Cardiac muscle cell (in vitro differentiated cells and primary cell): Measurements from ENCODE around the gene RB1. TPM values are rescaled to one million over a fixed set of nuclear protein-coding genes. Genes with fewer than 3 reads are reported as not detected.

Source experiments
- DNase-seq, 2 donors: peaks; one replicate each; pipeline versions ENCODE4 v3.0.0 to v3.0.0-alpha.2; 2010 to 2017; ENCODE audit warnings: low read depth in 1 of 2, low spot score in 1 of 2
- H3K27ac ChIP-seq: fragments of 200-600 bp; sonication (generic); 2 replicates; pipeline ENCODE4 v1.5.1; 2016
- H3K27me3 ChIP-seq: fragments of 200-600 bp; sonication (generic); 2 replicates; pipeline ENCODE4 v1.6.0; 2016; ENCODE audit warnings: control low read depth
- H3K36me3 ChIP-seq: fragments of 200-600 bp; sonication (generic); 2 replicates; pipeline ENCODE4 v1.5.1; 2016; ENCODE audit warnings: control low read depth
- H3K4me1 ChIP-seq: fragments of 200-600 bp; sonication (generic); 2 replicates; pipeline ENCODE4 v1.8.1; 2017; ENCODE audit warnings: low read depth, mild to moderate bottlenecking, mixed run types
- H3K4me3 ChIP-seq: fragments of 200-600 bp; sonication (generic); 2 replicates; pipeline ENCODE4 v1.5.1; 2016; ENCODE audit warnings: mild to moderate bottlenecking
- H3K9me3 ChIP-seq: fragments of 200-600 bp; sonication (generic); 2 replicates; pipeline ENCODE4 v1.5.1; 2017; ENCODE audit warnings: low read depth, mild to moderate bottlenecking, control low read depth
- polyA plus RNA-seq: library from polyadenylated mRNA; unstranded; fragments of >200 nt; fragmentation: Nextera tagmentation; extraction: Ambion mirVana; gene quantifications from 2 replicates; pipeline ENCODE4 v1.2.1, GENCODE V29; 2016
- total RNA-seq: library from RNA; depleted of rRNA; stranded (reverse); fragments of >200 nt; gene quantifications from 2 replicates; pipeline ENCODE4 v1.2.3, GENCODE V29; 2016
- TF ChIP-seq, protein P1 (sequence below): IDR thresholded peaks from 2 replicates; pipeline ENCODE4 v1.5.1; 2012; ENCODE audit warnings: low read depth, mild to moderate bottlenecking, low read length

RB1 gene
- total and polyA plus RNA-seq, 2 experiments from 2014 or later = 23.0 to 23.6 TPM

DNA sequence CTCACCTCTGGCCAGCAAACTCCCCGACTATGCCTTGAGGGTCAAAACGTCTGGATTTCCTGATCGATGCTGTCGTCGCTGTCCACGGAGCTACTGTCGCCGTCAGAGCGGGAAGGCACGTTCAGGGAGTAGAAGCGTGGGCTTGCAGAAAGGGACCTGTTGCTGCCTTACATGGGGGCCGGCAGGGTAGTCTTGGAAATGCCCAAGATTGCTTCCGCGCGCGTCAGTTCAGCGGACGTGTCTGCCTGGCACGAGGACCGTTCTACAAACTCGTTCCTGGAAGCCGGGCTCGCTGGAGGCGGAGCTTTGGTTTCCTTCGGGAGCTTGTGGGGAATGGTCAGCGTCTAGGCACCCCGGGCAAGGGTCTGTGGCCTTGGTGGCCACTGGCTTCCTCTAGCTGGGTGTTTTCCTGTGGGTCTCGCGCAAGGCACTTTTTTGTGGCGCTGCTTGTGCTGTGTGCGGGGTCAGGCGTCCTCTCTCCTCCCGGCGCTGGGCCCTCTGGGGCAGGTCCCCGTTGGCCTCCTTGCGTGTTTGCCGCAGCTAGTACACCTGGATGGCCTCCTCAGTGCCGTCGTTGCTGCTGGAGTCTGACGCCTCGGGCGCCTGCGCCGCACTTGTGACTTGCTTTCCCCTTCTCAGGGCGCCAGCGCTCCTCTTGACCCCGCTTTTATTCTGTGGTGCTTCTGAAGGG lies 15.4 kb downstream of the RB1 start:
- no peaks in the 10 kb centered on the region for H3K27me3 ChIP-seq
- no peaks in the 10 kb centered on the region for H3K4me1 ChIP-seq
- H3K36me3 ChIP-seq = no peaks in the 10 kb centered on the region
- TF ChIP-seq, protein P1, sequence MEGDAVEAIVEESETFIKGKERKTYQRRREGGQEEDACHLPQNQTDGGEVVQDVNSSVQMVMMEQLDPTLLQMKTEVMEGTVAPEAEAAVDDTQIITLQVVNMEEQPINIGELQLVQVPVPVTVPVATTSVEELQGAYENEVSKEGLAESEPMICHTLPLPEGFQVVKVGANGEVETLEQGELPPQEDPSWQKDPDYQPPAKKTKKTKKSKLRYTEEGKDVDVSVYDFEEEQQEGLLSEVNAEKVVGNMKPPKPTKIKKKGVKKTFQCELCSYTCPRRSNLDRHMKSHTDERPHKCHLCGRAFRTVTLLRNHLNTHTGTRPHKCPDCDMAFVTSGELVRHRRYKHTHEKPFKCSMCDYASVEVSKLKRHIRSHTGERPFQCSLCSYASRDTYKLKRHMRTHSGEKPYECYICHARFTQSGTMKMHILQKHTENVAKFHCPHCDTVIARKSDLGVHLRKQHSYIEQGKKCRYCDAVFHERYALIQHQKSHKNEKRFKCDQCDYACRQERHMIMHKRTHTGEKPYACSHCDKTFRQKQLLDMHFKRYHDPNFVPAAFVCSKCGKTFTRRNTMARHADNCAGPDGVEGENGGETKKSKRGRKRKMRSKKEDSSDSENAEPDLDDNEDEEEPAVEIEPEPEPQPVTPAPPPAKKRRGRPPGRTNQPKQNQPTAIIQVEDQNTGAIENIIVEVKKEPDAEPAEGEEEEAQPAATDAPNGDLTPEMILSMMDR = no peak
- H3K27ac ChIP-seq = no peak overlapping the region
- no peak overlapping the region for H3K4me3 ChIP-seq
- no peaks in the 10 kb centered on the region for H3K9me3 ChIP-seq
- DNase-seq = peak in 1 of 2 donors; percentile 20

DNA sequence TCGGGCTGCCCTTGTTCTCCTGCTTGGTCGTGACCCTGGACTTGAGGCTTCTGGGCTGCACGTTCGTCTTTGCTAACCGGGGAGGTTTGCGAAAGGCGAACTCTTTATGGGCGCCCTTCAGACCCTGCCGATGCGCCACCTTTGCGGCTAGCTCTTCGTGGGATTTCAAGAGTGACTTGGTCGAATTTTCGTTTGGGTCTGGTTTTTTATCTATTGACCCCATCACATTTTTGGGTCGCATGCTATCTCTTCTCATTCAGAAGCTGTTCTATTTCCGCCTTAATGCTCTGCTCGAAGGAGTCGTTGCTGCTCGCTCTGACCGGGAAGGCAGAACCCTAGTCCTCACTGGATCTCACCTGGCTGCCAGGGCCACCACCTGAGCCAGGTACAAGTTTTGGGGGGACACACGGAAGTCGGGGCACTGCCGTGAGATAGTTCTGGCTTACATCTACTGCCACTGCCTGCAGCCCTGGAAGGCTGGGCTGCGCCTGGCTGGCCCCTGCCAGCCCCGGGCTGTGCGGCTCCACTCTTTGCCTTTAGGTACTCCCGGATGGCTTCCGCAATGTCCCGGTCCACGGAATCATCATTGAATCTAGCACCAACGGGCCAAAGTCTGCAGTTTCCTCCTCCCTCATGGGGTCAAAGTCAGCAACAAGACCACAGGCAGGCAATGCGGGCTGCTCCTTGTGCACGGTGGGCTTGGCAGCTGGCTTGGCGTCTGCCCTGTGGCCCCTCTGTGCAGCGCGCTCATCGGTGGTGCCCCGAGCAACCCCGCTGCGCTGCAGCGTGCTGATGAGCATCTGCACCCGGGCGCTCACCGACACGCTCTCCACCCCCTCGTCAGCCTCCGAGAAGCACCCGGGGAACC lies 16.2 kb downstream of the RB1 start:
- TF ChIP-seq, protein P1 = no peak
- H3K4me3 ChIP-seq = no peak overlapping the region
- no peaks in the 10 kb centered on the region for H3K36me3 ChIP-seq
- H3K27ac ChIP-seq = no peak overlapping the region
- no peaks in the 10 kb centered on the region for H3K9me3 ChIP-seq
- DNase-seq = no peak
- H3K4me1 ChIP-seq = no peaks in the 10 kb centered on the region
- H3K27me3 ChIP-seq = no peaks in the 10 kb centered on the region

DNA sequence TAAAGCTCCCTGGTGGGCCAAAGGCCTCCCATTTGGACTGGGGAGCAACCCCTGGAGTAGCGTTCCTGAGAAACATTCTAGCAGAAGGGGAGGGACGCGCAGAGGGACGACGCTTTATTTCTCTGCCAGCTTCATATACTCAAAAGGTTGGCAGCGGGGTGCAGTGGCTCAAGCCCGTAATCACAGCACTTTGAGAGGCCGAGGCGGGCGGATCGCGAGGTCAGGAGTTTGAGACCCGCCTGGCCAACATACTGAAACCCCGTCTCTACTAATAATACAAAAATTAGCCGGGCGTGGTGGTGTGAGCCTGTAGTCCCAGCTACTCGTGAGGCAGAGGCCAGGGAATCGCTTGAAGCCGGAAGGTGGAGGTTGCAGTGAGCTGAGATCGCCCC lies 16.8 kb downstream of the RB1 start:
- no peaks in the 10 kb centered on the region for H3K27me3 ChIP-seq
- H3K9me3 ChIP-seq = no peaks in the 10 kb centered on the region
- TF ChIP-seq, protein P1 = no peak
- H3K27ac ChIP-seq = no peak overlapping the region
- H3K36me3 ChIP-seq = no peaks in the 10 kb centered on the region
- DNase-seq = no peak
- no peak overlapping the region for H3K4me3 ChIP-seq
- H3K4me1 ChIP-seq = no peaks in the 10 kb centered on the region

DNA sequence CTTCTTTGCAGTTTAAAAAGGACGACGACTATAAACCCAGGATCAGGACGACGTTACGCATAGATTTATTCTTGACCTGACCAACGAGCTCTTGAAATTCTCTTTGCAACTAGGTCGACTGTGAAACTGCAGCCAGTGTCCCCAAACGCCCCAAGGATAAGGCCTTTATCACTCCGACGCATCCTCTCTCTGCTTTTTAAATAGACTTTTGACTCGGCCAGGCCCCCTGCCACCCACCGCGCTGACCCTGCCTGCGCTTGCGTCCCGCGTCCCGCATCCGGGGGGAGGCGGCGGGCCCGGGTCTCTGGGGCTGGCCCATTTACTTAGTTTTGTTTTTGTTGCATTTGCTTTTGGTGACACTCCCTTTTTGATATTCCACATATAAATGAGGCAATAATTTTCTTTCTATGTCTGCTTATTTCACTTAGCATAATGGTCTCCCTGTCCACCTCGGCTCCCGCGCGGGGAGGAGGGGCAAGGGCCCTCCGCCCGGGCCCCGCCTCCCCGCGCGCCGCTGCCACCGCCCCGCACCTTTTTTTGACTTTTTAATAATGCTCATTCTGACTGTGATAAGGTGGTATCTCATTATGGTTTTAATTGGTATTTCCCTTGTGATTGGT lies 17.4 kb downstream of the RB1 start:
- no peak for DNase-seq
- TF ChIP-seq, protein P1 = no peak

DNA sequence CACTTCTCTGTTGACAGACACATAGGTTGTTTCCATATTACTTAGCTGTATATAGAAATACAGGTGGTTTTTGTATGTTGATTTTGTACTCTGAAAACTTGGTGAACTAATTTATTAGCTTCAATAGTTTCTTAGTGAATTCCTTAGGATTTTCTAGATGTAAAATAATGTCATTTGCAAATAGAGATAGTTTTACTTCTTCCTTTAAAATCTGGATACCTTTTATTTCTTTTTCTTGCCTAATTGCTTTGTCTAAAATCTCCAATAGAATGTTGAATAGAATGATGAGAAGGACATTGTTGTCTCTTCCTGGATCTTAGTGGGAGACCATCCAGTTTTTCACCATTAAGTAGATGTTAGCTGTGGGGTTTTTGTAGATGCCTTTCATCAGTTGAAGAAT lies 18.7 kb downstream of the RB1 start:
- DNase-seq = no peak
- H3K4me3 ChIP-seq = no peak overlapping the region
- H3K4me1 ChIP-seq = no peaks in the 10 kb centered on the region
- H3K36me3 ChIP-seq = no peaks in the 10 kb centered on the region
- no peak overlapping the region for H3K27ac ChIP-seq
- H3K27me3 ChIP-seq = no peaks in the 10 kb centered on the region
- no peaks in the 10 kb centered on the region for H3K9me3 ChIP-seq
- TF ChIP-seq, protein P1 = no peak

More for the DNA sequence above, 17.4 kb downstream of the RB1 start:
- H3K36me3 ChIP-seq = no peaks in the 10 kb centered on the region
- no peaks in the 10 kb centered on the region for H3K27me3 ChIP-seq
- H3K4me1 ChIP-seq = no peaks in the 10 kb centered on the region
- no peaks in the 10 kb centered on the region for H3K9me3 ChIP-seq
- H3K27ac ChIP-seq = no peak overlapping the region
- H3K4me3 ChIP-seq = no peak overlapping the region
